Activated CD8-positive, alpha-beta memory T cell treated with anti-CD3 and anti-CD28 coated beads, Interleukin-2, amount 50 U/mL, for 24 hours (primary cell): ENCODE measurements around the gene AGRN.
"Not testable (repeated sequence)": the region's sequence is repeated elsewhere in the genome, so short reads cannot be mapped to it uniquely, and the experiment has no call there.

ENCODE experiments used
- DNase-seq: peaks from one replicate; pipeline ENCODE4 v3.0.0-alpha.2; 2020; ENCODE audit errors: extremely low read depth

The AGRN gene

GRCh38 chr1:1053682-1054081 lies 33.8 kb downstream of the AGRN start:
- no peak for DNase-seq

- no peak for DNase-seq
Observed at GRCh38 chr1:1054099-1054700, 34.3 kb downstream of the AGRN start.

- no peak for DNase-seq
Observed at GRCh38 chr1:1054971-1055370, 35.1 kb downstream of the AGRN start.

GRCh38 chr1:1055841-1056736 lies 36.2 kb downstream of the AGRN start:
- DNase-seq = no peak

DNA sequence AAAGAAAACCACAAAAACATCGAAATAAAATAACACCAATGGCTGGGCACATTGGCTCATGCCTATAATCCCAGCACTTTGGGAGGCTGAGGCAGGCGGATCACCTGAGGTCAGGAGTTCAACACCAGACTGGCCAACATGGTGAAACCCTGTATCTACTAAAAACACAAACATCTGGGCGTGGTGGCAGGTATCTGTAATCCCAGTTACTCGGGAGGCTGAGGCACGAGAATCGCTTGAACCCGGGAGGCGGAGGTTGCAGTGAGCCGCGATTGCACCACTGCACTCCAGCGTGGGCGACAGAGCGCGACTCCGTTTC lies 37.8 kb downstream of the AGRN start:
- DNase-seq = not testable (repeated sequence)

DNA sequence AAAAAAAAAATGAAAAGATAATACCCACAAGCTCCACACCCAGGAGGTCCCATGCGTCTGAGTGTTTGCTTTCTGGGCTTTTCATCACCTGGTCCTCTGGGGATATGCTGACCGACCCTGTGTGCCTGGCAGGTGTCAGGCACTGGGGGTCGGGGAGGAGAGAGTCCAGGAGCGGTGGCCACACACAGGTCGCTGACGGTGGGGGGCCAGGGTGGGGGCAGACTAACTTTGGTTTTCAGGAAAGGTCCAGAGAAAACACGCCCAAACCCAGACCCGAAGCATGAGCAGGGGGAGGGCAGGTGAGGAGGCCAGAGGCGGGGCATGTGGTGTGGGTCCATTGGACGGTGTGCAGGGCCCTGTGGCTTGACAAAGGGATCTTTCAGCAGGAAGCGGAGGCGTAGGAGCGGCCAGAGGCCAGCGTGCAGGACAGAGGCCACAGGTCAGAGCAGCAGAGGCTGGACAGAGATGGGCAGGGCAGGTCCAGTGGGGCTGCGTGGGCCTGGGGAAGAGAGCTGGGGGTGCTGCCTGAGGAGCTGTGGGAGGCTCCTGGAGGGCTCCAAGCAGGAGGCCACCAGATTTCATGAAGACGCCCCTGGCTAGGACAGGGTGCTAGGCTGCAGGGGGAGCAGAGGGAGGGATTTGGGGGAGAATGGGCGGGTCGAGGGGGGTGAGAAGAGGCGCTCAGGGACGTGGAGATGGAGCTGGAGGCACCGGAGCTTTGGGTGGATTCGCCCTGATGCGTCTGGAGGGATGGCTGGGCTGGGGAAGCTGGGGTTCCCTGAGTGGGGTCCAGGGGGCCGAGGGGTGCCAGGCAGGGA lies 38.4 kb downstream of the AGRN start:
- DNase-seq = no peak

DNA sequence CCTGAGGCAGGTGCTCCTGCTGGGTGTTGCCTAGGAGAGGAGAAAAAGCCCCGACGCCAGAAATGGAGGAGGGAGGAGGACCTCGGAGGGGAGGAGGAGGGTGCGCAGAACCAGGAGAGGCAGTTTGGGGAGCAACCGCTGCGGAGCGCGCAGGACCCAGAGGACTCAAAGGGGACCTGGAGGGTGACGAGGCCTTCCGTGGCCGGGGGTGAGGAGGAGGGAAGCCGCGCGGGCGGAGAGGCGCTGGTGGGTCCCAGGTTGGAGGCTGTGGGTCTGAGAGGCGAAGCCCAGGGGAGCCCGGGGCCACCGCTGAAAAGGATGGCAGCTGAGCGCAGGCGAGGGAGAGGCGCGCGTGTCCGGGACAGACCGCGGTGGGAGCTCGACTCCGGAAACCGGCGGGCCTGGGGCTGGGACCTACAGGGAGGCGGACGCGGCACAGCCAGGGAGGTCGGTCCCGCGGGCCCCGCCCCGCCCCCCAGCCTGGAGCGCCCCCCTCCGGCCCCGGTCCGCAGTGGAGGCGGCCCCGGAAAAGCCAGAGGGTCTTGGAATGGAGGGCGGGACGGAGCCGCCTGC lies 39.1 kb downstream of the AGRN start:
- no peak for DNase-seq

- peak; percentile 69 for DNase-seq
Observed at GRCh38 chr1:1059494-1060280, 39.8 kb downstream of the AGRN start.

GRCh38 chr1:1060281-1061000 lies 40.5 kb downstream of the AGRN start:
- DNase-seq = no peak

DNA sequence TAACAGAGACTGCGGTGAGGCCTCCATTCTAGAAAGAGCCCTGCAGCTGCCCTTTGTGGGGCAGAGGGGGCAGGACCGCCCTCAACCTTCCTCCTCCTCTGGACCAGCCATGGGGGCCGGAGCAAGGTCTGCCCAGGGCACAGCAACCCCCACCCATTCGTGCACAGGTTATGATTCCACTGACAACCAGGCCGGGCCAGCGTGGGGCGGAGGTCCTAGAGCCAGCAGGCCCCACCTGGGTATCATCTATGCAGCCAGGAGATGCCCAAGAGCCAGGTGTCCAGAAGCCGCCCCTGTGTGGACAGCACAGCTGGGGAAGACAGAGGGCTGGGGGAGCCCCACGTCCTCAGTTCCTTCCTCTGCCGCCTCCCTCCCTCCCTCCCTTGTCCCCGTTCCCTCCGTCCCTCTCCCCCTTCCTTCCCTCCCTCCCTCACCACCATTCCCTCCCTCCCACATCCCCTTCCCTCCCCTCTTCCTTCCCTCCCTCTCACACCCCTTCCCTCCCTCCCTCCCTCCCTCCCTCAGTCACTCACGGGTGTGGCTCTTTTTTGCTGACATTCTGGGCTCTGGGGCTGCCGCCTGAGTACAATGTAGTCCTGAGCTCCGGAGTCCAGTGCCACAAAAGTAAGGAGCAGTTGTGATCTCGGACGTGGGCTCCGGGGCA lies 41.9 kb downstream of the AGRN start:
- DNase-seq = no peak

DNA sequence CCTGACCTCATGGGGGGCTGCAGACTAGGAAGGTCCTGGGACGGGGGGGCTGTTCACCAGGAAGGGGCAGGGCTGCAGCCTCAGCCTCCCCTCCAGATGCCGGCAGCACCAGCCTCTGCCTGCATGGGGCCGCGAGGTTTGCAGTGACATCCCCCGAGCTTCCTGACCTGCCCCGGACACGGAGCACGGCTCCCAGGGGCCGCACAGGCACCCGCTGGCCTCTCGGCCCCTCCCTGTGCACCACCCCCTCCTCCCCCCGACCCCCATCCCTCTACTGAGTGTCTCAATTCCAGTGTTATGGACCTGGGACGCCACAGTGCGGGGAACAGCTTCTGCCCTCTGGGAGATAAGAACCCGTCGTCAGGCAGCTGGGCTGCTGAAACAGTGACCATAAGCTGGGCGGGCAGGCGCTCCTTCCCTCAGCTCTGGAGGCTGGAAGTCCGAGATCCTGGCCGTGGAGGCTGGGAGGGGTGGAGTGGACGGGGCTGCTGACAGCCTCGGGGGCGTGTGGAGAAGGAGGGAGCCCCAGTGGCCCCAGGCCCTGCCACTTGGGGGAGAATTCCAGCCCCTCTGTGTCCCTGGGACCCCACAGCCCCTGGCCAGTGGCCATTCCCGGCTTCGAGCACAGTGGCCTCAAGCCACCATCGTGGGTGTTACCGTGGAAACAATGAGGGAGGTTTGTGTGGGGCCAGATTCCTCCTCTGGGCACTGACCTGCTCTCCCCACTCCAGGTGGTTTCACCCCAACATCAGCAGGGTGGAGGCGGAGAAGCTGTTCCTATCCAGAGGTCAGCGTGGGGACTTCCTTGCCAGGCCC lies 42.6 kb downstream of the AGRN start:
- DNase-seq = no peak

DNA sequence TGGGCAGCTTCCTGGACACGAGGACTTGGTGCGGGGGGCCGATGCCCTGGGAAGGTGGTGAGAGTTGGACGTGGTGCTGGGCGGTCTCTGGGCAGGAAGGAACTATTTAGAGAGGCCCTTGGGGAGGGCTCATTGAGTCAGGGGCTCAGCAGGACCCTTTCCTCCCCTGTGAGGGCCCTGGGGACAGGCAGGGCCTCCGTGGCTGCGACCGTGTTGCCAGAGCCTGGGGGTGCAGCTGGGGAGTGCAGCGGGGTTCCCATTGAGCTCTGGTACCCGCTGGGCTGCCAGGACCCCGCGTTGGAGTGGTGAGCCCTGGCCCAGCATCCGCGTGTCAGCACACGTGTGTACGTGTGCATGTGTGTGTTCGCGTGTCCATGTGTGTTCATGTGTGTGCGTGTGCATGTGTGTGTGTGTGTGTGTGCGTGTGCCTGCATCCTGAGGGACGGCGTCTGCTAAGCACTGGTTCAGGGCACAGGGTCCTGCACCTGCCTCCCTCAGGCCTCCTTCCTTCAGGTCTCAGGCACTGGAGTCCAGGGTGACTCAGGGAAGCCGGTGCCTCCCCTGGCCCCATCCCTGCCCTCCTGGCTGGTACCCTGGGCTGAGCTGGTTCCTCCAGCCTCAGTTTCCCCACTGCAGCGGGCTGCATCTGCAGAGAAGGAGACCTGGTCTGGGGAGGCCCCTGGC lies 43.5 kb downstream of the AGRN start:
- DNase-seq = no peak

- DNase-seq = peak; percentile 71
Observed at GRCh38 chr1:1063945-1064831, 44.3 kb downstream of the AGRN start.

DNA sequence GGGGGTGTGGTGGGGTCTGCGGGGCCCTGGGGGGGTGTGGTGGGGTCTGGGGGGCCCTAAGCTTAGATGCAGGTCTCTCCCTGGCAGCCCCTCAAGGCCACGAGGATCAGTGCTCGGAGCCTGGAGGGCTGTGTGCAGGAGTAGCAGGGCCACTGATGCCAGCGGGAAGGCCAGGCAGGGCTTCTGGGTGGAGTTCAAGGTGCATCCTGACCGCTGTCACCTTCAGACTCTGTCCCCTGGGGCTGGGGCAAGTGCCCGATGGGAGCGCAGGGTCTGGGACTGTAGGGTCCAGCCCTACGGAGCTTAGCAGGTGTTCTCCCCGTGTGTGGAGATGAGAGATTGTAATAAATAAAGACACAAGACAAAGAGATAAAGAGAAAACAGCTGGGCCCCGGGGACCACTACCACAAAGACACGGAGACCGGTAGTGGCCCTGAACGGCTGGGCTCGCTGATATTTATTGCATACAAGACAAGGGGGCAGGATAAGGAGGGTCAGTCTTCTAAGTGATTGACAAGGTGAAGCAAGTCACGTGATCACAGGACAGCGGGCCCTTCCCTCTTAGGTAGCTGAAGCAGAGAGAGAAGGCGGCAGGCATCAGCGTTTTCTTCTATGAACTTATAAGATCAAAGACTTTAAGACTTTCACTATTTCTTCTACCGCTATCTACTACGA lies 45.5 kb downstream of the AGRN start:
- DNase-seq = no peak

GRCh38 chr1:1065940-1066304 lies 46.0 kb downstream of the AGRN start:
- not testable (repeated sequence) for DNase-seq

GRCh38 chr1:1066403-1067283 lies 46.7 kb downstream of the AGRN start:
- no peak for DNase-seq
